ENCODE data around the gene KCNK3. TPM values are rescaled to one million over a fixed set of nuclear protein-coding genes. Genes with fewer than 3 reads are reported as not detected.

KCNK3 gene
- total and polyA plus RNA-seq, 2 of the 13 experiments (the other 11 are each of a cell fraction or from before 2014, with no cell fraction given) = not detected

- TF ChIP-seq ATF6 (CRISPR knock-in tag; conservative IDR thresholded peaks at IDR 0.05) = no peak
- no peak for TF ChIP-seq KDM2A (CRISPR knock-in tag; IDR thresholded peaks at IDR 0.05; ENCODE audit: borderline replicate concordance, low read depth)
- no peak for TF ChIP-seq TOE1 (CRISPR knock-in tag; IDR thresholded peaks at IDR 0.05)
- no peak for TF ChIP-seq ZNF510 (CRISPR knock-in tag; IDR thresholded peaks at IDR 0.05; ENCODE audit: low read depth)
- no peak for TF ChIP-seq ZNF235 (CRISPR knock-in tag; IDR thresholded peaks at IDR 0.05; ENCODE audit: borderline replicate concordance)
- TF ChIP-seq, protein P1, sequence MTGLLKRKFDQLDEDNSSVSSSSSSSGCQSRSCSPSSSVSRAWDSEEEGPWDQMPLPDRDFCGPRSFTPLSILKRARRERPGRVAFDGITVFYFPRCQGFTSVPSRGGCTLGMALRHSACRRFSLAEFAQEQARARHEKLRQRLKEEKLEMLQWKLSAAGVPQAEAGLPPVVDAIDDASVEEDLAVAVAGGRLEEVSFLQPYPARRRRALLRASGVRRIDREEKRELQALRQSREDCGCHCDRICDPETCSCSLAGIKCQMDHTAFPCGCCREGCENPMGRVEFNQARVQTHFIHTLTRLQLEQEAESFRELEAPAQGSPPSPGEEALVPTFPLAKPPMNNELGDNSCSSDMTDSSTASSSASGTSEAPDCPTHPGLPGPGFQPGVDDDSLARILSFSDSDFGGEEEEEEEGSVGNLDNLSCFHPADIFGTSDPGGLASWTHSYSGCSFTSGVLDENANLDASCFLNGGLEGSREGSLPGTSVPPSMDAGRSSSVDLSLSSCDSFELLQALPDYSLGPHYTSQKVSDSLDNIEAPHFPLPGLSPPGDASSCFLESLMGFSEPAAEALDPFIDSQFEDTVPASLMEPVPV (CRISPR knock-in tag; IDR thresholded peaks at IDR 0.05) = no peak
- no peak for TF ChIP-seq TOPORS (CRISPR knock-in tag; IDR thresholded peaks at IDR 0.05)
- TF ChIP-seq, protein P2, sequence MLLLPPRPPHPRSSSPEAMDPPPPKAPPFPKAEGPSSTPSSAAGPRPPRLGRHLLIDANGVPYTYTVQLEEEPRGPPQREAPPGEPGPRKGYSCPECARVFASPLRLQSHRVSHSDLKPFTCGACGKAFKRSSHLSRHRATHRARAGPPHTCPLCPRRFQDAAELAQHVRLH (CRISPR knock-in tag; IDR thresholded peaks at IDR 0.05; ENCODE audit: borderline replicate concordance, low read depth) = peak; percentile 27; the same call in 1 of the 2 replicates
- peak; percentile 26; the same call in 1 of the 2 replicates for TF ChIP-seq RNF2 (conservative IDR thresholded peaks at IDR 0.05; ENCODE audit: low read depth)
- no peak for TF ChIP-seq MEIS2 (CRISPR knock-in tag; IDR thresholded peaks at IDR 0.05)
- no peak for TF ChIP-seq GLI4 (CRISPR knock-in tag; IDR thresholded peaks at IDR 0.05; ENCODE audit: borderline replicate concordance)
- TF ChIP-seq, protein P3, sequence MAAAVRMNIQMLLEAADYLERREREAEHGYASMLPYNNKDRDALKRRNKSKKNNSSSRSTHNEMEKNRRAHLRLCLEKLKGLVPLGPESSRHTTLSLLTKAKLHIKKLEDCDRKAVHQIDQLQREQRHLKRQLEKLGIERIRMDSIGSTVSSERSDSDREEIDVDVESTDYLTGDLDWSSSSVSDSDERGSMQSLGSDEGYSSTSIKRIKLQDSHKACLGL (CRISPR knock-in tag; IDR thresholded peaks at IDR 0.05) = no peak
- TF ChIP-seq ZNF691 (CRISPR knock-in tag; IDR thresholded peaks at IDR 0.05; ENCODE audit: borderline replicate concordance, low read depth) = no peak
- TF ChIP-seq, protein P4, sequence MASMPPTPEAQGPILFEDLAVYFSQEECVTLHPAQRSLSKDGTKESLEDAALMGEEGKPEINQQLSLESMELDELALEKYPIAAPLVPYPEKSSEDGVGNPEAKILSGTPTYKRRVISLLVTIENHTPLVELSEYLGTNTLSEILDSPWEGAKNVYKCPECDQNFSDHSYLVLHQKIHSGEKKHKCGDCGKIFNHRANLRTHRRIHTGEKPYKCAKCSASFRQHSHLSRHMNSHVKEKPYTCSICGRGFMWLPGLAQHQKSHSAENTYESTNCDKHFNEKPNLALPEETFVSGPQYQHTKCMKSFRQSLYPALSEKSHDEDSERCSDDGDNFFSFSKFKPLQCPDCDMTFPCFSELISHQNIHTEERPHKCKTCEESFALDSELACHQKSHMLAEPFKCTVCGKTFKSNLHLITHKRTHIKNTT (CRISPR knock-in tag; IDR thresholded peaks at IDR 0.05) = no peak
- TF ChIP-seq CBX5 (CRISPR knock-in tag; IDR thresholded peaks at IDR 0.05; ENCODE audit: borderline replicate concordance) = peak; percentile 54; the same call in 1 of the 2 replicates
- peak; percentile 38; the same call in 1 of the 2 replicates for TF ChIP-seq MXD3 (CRISPR knock-in tag; IDR thresholded peaks at IDR 0.05)
- no peak for TF ChIP-seq ESRRA (CRISPR knock-in tag; IDR thresholded peaks at IDR 0.05; ENCODE audit: low read depth)
- no peak for TF ChIP-seq ZNF563 (CRISPR knock-in tag; IDR thresholded peaks at IDR 0.05)
Observed at GRCh38 chr2:26757873-26758789, 65.6 kb downstream of the KCNK3 start (continued).

Measured in HepG2 (cell line).